ENCODE results near the gene LIMD2. TPM values are rescaled to one million over a fixed set of nuclear protein-coding genes. Genes with fewer than 3 reads are reported as not detected.

Gene LIMD2
- total RNA-seq, 4 donors from 2014 or later, result 3.9 to 10.7 (median 7.2) TPM

GRCh38 chr17:63695889-63696288, 4.0 kb downstream of the LIMD2 start:
- H3K4me3 ChIP-seq (replicated peaks in 1 of 3), result no peak overlapping the region
- H3K36me3 ChIP-seq, result peaks cover 22% of the 10 kb centered on the region in 2 donors
- H3K9me3 ChIP-seq, result no peaks in the 10 kb centered on the region
- intact Hi-C loops (cut with DNase I), result no loop called here
- WGBS, 2 donors, result 81 to 89% methylated on average over 6 of the region's 6 CpGs
- H3K27me3 ChIP-seq, result no peaks in the 10 kb centered on the region
- peaks cover 6 to 19% of the 10 kb centered on the region in 2 donors for H3K4me1 ChIP-seq
- no peak overlapping the region for H3K27ac ChIP-seq
- DNase-seq, result no peak
- TF ChIP-seq POLR2A (IDR thresholded peaks at IDR 0.05) (no peak), CTCF (IDR thresholded peaks at IDR 0.05) (no peak)

GRCh38 chr17:63694950-63695773, 4.8 kb downstream of the LIMD2 start:
- no peak for DNase-seq
- TF ChIP-seq CTCF (IDR thresholded peaks at IDR 0.05) (no peak), POLR2A (IDR thresholded peaks at IDR 0.05) (no peak)
- Histone ChIP-seq H3K4me1 (peaks cover 6 to 12% of the 10 kb centered on the region in 2 donors), H3K9me3 (no peaks in the 10 kb centered on the region), H3K27ac (no peak overlapping the region), H3K4me3 (replicated peaks in 1 of 3) (no peak overlapping the region), H3K36me3 (peaks cover 29% of the 10 kb centered on the region in 2 donors), H3K27me3 (no peaks in the 10 kb centered on the region)
- WGBS, 2 donors, result 84 to 89% methylated on average over 15 of the region's 15 CpGs
- intact Hi-C loops (cut with DNase I), result no loop called here

- no peak for DNase-seq
- no peak overlapping the region for H3K4me3 ChIP-seq (replicated peaks in 1 of 3)
- H3K27me3 ChIP-seq, result no peaks in the 10 kb centered on the region
- TF ChIP-seq CTCF (IDR thresholded peaks at IDR 0.05), result no peak
- no peak for TF ChIP-seq POLR2A (IDR thresholded peaks at IDR 0.05)
- WGBS, 2 donors, result 88 to 90% methylated on average over 9 to 12 of the region's 12 CpGs
- no peak overlapping the region for H3K27ac ChIP-seq
- H3K36me3 ChIP-seq, result peaks cover 37% of the 10 kb centered on the region in 2 donors
- H3K4me1 ChIP-seq, result peaks cover 6 to 11% of the 10 kb centered on the region in 2 donors
- H3K9me3 ChIP-seq, result no peaks in the 10 kb centered on the region
- intact Hi-C loops (cut with DNase I), result no loop called here
These were observed 5.5 kb downstream of the LIMD2 start for GRCh38 chr17:63694229-63694949.

- no peak overlapping the region for H3K27ac ChIP-seq
- 96% methylated on average over 8 to 14 of the region's 18 CpGs for WGBS, 2 donors
- peaks cover 45% of the 10 kb centered on the region in 2 donors for H3K36me3 ChIP-seq
- H3K9me3 ChIP-seq, result no peaks in the 10 kb centered on the region
- intact Hi-C loops (cut with DNase I), result no loop called here
- H3K4me1 ChIP-seq, result peaks cover 0 to 2% of the 10 kb centered on the region in 2 donors
- H3K4me3 ChIP-seq (replicated peaks in 1 of 3), result no peak overlapping the region
- no peaks in the 10 kb centered on the region for H3K27me3 ChIP-seq
- no peak for DNase-seq
- no peak for TF ChIP-seq POLR2A (IDR thresholded peaks at IDR 0.05)
- TF ChIP-seq CTCF (IDR thresholded peaks at IDR 0.05), result no peak
These were observed 6.4 kb downstream of the LIMD2 start for GRCh38 chr17:63693411-63694113.

Data from thyroid gland (tissue), 4 donors.